ENCODE measurements around the gene TRIM23.

TRIM23 gene

GRCh38 chr5:65563777-65564176 is 60.4 kb downstream of the TRIM23 start:
- DNase-seq: no peak

- peak; percentile 97 to 98 for DNase-seq
Measured at GRCh38 chr5:65562731-65563701, 61.1 kb downstream of the TRIM23 start, which contains the start of the genes CENPK and PPWD1. CENPK (minus strand) TSS chr5:65563168; CDS start chr5:65554907, 8,261 bp downstream. PPWD1 (plus strand) TSS chr5:65563296; CDS start chr5:65563311, 15 bp downstream.

GRCh38 chr5:65556718-65557117 is 67.4 kb downstream of the TRIM23 start:
- DNase-seq: no peak

GRCh38 chr5:65556181-65556580 is 68.0 kb downstream of the TRIM23 start:
- DNase-seq: no peak

GRCh38 chr5:65555287-65555686 is 68.8 kb downstream of the TRIM23 start:
- no peak for DNase-seq

GRCh38 chr5:65553941-65554340 is 70.2 kb downstream of the TRIM23 start:
- DNase-seq: no peak

GRCh38 chr5:65548281-65548680 is 75.9 kb downstream of the TRIM23 start:
- no peak for DNase-seq

GRCh38 chr5:65546141-65546540 is 78.0 kb downstream of the TRIM23 start:
- DNase-seq: no peak

GRCh38 chr5:65544473-65544872 is 79.7 kb downstream of the TRIM23 start:
- no peak for DNase-seq

- DNase-seq: no peak
Measured at GRCh38 chr5:65539827-65540226, 84.3 kb downstream of the TRIM23 start.
